HG03378 (cell line): ENCODE results near the gene KLK5.
"Not testable (repeated sequence)": the region's sequence is repeated elsewhere in the genome, so short reads cannot be mapped to it uniquely, and the experiment has no call there.

Experiments
- ATAC-seq: cut with Tn5 transposase; IDR thresholded peaks from one replicate; pipeline ENCODE4 v1.9.1; 2021; ENCODE audit warnings: mild to moderate bottlenecking, moderate library complexity; ENCODE audit not compliant: unreplicated experiment

The KLK5 gene

GRCh38 chr19:50922317-50922853 lies 30.5 kb downstream of the KLK5 start:
- peak; percentile 81 for ATAC-seq

DNA sequence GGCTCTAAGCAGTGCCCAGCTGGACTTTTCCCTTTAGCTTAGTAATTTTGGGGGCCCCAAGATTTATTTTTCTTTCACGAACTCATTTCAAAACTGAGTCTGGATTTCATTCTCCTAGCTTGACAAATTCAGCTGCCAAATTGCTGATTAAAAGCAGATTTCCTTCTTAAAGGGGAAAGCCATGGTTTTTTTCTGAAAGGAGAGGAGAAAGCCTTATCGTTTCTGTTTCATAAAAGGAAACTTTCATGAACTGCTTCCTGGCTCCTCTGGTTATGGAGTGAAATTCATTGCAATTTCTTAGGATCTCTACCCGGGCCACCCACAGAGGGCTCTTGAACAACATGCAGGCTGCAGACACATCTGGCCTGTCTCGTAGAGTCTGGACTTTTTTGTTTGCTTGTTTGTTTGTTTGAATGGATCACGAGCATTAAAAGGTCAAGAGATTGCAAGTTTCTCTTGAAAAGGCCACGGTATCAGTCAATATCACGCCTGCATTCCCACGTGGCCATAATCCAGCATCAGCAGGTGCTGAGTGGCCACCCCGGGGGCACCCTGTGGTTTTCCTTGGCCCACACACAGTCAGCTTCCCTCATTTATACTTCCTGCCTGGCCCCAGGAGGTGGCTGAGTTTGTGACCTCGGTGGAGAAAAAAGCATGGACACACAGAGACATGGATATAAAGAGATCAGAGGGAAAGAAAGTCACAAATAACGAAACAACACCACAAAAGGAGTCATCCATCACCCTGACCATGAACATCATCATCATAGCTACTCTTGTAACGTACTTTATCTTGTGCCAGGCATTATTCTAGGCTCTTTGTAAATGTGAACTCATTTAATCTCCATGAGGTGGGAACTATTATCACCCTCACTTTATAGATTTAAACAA lies 31.2 kb downstream of the KLK5 start:
- peak; percentile 22 for ATAC-seq

DNA sequence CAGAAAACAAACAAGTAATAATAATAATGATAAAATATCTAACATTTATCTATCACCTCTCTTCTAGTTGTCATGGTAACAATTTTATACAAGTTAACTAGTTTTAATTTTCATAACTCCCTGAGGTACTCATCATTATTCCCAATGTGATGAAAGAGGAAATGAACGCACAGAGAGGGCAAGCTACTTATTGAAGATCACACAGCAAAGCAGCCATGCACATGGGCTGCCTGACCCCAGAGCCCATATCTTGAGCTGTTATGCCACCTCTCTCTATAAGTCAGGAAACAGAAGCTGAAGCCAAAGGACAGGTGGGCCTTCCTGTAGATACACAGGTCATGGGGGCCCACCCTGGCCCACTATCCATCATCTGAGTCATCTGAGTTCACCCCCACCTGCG lies 36.8 kb downstream of the KLK5 start:
- no peak for ATAC-seq

GRCh38 chr19:50912727-50913716 lies 39.8 kb downstream of the KLK5 start:
- ATAC-seq: no peak

GRCh38 chr19:50912102-50912599 lies 40.7 kb downstream of the KLK5 start:
- no peak for ATAC-seq

- ATAC-seq: no peak
Measured at GRCh38 chr19:50911206-50912101, 41.4 kb downstream of the KLK5 start, which contains the start of gene KLK4. Gene KLK4 (minus strand): TSS chr19:50911395. CDS start chr19:50910738, 657 bp downstream.

DNA sequence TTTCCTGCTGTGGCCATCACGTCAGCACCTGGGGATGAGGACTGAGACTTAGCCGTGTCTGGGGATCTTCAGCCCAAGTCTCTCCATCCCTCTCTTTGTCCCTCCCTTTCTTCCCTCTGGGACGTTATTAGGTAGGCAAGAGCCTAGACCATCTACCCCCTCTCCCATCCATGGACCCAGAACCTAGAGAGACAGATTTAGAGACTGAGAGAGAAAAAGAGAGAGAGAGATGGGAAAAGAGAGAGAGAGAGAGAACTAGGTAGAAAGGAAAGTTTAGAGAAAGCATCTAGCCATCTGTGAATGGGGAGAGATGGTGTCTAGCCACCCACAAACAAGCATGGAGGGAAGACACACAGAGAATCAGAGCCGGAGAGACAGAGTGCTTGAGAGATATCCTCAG lies 42.1 kb downstream of the KLK5 start:
- no peak for ATAC-seq

DNA sequence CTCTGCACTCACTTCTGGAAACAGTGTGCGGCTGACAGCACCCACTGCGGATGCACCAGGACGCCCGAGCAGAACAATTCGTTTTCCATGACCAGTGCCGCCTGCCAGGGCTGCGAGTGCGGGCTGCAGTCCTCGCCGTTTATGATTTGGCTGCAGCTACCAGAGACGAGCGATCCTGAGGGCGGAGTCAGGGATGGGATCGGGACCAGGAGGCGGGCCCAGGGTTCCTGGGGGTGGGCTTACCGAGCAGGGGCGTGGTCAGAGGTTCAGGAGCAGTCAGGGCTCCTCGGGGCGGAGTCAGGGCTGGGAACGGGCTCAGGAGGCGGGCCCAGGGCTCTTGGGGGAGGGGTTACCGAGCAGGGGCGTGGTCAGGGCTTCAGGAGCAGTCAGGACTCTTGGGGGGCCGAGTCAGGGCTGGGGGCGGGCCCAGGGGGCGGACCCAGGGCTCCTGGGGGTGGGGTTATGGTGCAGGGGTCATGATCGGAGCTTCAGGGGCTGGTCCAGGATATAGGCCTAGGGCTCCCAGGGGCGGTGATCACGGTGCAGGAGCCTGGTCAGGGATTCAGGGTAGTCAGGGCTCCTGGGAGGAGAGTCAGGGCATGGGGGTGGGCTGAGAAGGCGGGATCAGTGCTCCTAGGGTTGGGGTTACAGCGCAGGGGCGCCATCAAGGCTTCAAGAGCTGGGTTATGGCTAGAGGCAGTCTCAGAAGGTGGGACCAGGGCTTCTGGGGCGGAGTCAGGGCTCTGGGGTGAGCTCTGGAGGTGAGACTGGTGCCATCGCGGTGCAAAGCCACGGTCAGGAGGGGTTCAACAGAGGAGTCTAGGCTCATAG lies 43.4 kb downstream of the KLK5 start:
- ATAC-seq: no peak

DNA sequence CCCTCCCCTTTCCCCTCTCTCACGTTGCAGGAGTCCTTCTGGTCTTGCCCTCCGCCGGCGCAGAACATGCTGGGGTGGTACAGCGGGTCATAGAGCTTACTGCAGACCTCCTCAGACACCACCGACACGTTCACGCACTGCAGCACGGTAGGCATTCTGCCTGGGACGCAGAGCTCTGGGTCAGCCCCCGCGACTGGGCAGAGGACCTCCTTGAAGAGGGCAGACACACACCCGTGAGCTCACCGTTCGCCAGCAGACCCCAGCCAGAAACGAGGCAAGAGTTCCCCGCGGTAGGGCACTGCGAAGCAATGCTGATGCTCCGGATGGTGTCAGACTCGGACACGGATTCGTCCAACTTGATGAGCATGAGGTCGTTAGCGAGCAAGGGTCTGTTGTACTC lies 44.5 kb downstream of the KLK5 start:
- no peak for ATAC-seq

GRCh38 chr19:50906217-50906616 lies 46.6 kb downstream of the KLK5 start:
- ATAC-seq: no peak

GRCh38 chr19:50902640-50903039 lies 50.2 kb downstream of the KLK5 start:
- no peak for ATAC-seq

DNA sequence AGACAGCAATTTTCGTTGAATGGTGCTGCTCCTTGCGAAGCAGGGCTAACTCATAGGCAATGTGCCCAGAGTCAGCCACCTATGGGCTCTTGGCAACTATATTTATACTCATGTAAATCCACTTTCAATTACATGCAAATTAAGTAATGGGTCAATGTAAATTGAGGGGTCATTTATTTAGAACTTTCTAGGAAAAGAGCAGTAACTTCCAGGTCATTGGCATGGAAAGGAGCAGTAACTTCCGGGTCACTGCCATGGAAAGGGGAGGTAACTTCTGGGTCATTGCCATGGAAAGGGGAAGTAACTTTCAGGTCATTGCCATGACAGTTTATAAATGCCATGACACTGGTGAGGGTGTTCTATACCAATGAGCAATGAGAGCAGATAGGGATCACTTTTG lies 53.3 kb downstream of the KLK5 start:
- ATAC-seq: no peak

- no peak for ATAC-seq
Measured at GRCh38 chr19:50898018-50898417, 54.8 kb downstream of the KLK5 start.

- ATAC-seq: no peak
Measured at GRCh38 chr19:50897612-50898011, 55.2 kb downstream of the KLK5 start.

GRCh38 chr19:50897191-50897607 lies 55.6 kb downstream of the KLK5 start:
- peak; percentile 26 for ATAC-seq

DNA sequence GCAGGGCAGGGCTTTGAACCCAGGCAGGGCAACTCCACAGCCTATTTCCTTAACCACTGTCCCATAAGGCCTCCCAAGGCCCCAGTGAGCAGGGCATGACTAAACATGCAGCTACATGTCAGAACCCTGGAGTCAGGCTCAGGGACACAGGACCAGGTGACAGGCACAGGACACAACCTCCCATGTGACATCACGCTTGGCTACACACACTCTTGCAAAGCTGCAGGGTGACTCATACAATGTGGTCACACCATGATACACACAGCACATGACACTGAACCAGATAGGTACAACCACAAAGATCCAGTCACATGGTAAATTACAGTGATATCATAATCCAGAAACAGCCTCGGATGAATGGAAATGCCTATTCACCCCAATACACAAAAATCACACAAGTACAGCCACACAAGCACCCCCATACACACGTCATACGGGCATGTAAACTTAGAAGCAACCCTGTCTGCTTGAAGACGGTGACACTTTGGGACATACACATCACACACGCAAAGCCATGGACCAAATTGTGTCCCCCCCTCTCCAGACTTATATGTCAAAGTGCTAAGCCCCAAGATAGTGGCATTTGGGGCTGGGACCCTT lies 56.1 kb downstream of the KLK5 start:
- peak; percentile 84 for ATAC-seq

DNA sequence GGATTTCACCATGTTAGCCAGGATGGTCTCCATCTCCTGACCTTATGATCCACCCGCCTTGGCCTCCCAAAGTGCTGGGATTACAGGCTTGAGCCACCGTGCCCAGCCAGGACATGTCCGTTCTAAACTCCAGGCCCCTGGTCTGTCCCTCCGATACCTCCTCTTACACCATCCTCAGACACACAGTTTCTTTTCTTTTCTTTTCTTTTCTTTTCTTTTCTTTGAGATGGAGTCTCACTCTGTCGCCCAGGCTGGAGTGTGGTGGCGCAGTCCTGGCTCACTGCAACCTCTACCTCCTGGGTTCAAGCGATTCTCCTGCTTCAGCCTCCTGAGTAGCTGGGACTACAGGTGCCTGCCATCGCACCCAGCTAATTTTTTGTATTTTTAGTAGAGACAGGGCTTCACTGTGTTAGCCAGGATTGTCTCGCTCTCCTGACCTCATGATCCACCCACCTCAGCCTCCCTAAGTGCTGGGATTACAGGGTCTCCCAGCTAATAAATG lies 56.7 kb downstream of the KLK5 start:
- not testable (repeated sequence) for ATAC-seq
